Glomerular visceral epithelial cell (primary cell): ENCODE results near the gene UGT1A7.
A peak's percentile ranks its signal among the peaks of the same experiment; 100 is the strongest.
"Not testable (repeated sequence)": the region's sequence is repeated elsewhere in the genome, so short reads cannot be mapped to it uniquely, and the experiment has no call there.

ENCODE experiments used
- DNase-seq: peaks from one replicate; pipeline ENCODE4 v3.0.0-alpha.2; 2016; ENCODE audit errors: extremely low spot score

UGT1A7 gene

GRCh38 chr2:233681521-233682099 lies at the start of gene UGT1A7:
TSS of gene UGT1A7 (plus strand) at chr2:233681901. CDS start at chr2:233681938, 37 bp downstream.
- no peak for DNase-seq

DNA sequence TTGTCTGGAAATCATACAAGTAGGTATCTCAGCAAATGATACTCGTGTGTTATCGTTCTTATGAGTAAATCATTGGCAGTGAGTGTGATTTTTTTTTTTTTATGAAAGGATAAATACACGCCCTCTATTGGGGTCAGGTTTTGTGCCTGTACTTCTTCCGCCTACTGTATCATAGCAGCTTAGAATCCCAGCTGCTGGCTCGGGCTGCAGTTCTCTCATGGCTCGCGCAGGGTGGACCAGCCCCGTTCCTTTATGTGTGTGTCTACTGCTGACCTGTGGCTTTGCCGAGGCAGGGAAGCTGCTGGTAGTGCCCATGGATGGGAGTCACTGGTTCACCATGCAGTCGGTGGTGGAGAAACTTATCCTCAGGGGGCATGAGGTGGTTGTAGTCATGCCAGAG lies 45.4 kb upstream of the UGT1A7 start, which contains the start of gene UGT1A10:
Gene UGT1A10, plus strand, starts transcription at position 143 of the 400 bp plus-strand sequence. Its CDS starts 75 bp downstream, at position 218.
- not testable (repeated sequence) for DNase-seq

DNA sequence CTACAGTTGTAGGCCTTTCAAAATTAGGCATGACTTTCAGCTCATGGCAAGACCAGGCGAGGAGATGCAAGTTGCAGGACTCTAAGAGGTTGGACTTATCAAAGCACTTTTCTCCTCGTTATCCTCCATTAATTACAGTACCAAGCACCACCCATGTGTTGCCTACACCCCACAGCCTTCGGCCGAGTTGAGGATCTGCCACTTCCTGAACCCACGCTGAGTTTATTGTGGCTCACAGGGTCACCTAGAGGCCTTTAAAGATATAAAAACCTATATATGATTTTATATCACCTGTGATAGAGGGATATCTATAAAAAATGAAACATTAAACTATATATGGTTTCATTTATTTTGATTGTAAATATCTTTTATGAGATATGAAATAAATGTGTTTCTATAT lies 42.9 kb upstream of the UGT1A7 start:
- no peak for DNase-seq

- no peak for DNase-seq
These were observed 41.8 kb upstream of the UGT1A7 start for GRCh38 chr2:233639860-233640259.

GRCh38 chr2:233643128-233643527 lies 38.6 kb upstream of the UGT1A7 start:
- DNase-seq, result peak; percentile 44

GRCh38 chr2:233646033-233646432 lies 35.7 kb upstream of the UGT1A7 start:
- DNase-seq, result not testable (repeated sequence)

GRCh38 chr2:233650981-233651380 lies 30.7 kb upstream of the UGT1A7 start:
- no peak for DNase-seq

DNA sequence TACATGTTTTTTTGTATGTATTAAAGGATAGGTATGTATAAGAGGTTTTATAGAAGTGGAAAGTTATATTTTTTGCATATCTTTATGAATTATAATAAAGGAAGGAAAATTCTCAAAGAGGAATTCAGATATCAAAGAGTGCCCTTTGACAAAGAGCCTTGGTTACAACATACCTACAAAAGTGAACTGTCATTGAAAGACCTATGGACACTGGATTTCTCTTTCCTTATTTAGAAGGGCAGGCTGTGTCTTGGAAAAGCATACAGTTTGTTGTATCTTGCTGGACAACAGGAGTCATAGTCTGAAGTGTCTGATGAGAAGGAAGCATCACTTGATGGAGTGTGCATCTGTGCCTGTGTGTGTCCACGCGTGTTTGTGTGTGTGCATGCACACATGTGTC lies 30.3 kb upstream of the UGT1A7 start:
- DNase-seq, result no peak

DNA sequence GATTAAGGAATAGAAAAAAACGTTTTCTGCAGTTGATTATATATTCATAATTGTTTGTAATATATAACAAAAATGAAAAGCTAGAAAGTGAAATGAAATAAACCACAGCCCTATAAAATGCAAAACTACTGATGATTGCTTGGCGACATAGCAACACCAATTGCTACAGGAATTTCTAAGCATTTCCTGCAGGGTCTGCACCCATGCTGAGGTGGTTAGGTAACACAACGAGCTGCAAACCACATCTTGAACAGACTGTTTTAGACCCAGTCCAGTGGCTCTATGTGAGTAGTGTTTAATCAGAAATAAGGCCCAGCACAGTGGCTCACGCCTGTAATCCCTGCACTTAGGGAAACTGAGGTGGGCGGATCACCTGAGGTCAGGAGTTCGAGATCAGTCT lies 27.2 kb upstream of the UGT1A7 start:
- no peak for DNase-seq

GRCh38 chr2:233655043-233655442 lies 26.7 kb upstream of the UGT1A7 start:
- no peak for DNase-seq

GRCh38 chr2:233655943-233656342 lies 25.8 kb upstream of the UGT1A7 start:
- not testable (repeated sequence) for DNase-seq

- no peak for DNase-seq
These were observed 25.3 kb upstream of the UGT1A7 start for GRCh38 chr2:233656443-233656842.

DNA sequence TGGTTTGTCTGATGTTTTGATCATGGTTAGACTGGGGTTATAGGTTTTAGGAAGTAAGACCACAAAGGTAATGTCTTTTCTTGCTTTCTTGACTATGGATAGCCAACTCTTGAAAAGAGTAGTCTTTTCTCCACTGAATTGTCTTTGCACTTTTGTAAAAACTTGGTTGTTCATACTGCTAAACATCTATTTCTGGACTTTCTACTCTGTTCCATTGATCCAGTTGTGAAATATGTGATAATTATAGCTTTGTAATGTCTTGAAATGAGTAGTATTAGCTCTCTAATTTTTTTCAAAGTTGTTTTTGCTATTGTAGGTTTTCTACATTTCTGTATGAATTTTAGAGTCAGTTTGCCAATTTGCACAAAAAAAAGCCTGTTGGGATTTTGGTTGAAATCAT lies 23.1 kb upstream of the UGT1A7 start:
- no peak for DNase-seq

GRCh38 chr2:233663911-233664310 lies 17.8 kb upstream of the UGT1A7 start:
- DNase-seq, result no peak

DNA sequence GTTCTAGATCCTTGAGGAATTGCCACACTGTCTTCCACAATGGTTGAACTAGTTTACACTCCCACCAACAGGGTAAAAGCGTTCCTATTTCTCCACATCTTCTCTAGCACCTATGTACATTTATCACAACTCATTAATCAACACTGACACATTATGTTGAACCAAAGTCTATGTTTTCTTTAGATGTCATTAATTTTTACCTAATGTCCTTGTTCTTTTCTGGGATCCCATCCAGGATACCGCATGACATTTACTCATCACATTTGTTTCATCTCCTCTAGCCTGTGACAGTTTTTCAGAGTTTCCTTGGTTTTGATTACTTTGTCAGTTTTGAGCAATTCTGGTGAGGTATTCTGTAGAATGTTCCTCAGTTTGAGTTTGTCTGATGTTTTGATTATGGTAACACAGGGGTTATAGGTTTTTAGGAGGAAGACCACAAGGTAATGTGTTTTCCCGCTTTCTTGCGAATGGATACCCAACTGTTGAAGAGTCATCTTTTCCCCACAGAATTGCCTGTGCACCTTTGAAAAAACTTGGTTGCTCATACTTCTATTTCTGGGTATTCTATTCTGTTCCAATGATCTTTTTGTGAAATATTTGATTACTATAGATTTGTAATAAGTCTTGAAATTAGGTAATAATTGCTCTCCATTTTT lies 13.0 kb upstream of the UGT1A7 start:
- peak; percentile 67 for DNase-seq

- no peak for DNase-seq
These were observed 10.2 kb upstream of the UGT1A7 start, which contains the start of gene UGT1A9 for GRCh38 chr2:233671290-233672161. TSS of gene UGT1A9 (plus strand) at chr2:233671898. CDS start at chr2:233671935, 37 bp downstream.

- DNase-seq, result no peak
These were observed 8.8 kb upstream of the UGT1A7 start for GRCh38 chr2:233672886-233673285.

DNA sequence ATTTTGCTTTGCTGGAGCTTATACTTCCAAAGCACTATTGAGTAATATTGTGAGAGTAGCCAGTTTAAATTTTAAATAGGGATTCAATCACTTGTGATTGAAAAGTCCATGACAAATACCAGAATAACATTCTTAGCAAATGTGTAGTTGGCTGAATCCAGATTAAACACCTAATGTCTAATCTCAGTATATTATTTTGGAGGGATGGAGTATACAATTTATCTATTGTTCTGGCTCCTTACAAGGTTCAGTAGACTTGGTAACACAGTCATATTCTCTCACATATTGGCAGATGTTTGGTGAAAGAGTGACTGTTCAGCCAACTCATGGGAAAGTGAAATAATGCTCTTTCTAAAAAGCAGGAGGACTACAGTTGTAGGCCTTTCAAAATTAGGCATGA lies 7.8 kb upstream of the UGT1A7 start:
- no peak for DNase-seq

GRCh38 chr2:233674314-233674713 lies 7.4 kb upstream of the UGT1A7 start:
- no peak for DNase-seq

- DNase-seq, result no peak
These were observed 6.7 kb upstream of the UGT1A7 start for GRCh38 chr2:233674995-233675394.

GRCh38 chr2:233676046-233676445 lies 5.7 kb upstream of the UGT1A7 start:
- peak; percentile 43 for DNase-seq

- no peak for DNase-seq
These were observed 2.5 kb upstream of the UGT1A7 start for GRCh38 chr2:233679196-233679595.
